ENCODE measurements around the gene HDAC8. TPM values are rescaled to one million over a fixed set of nuclear protein-coding genes. Genes with fewer than 3 reads are reported as not detected.

The HDAC8 gene
- total and polyA plus RNA-seq, 9 of the 15 experiments (the other 6 are each of a cell fraction or from before 2014, with no cell fraction given), result 18.9 to 53.8 (median 28.7) TPM

GRCh38 chrX:72360326-72360725, 212.3 kb downstream of the HDAC8 start:
- no peaks in the 10 kb centered on the region for H3K9me3 ChIP-seq (replicated peaks; ENCODE audit: control insufficient read depth, insufficient read depth, low read depth, low read length)
- H3K79me2 ChIP-seq (ENCODE audit: control insufficient read depth, insufficient read depth, low read length), result no peaks in the 10 kb centered on the region
- no peak overlapping the region for H3K27ac ChIP-seq (ENCODE audit: extremely low read depth, low read depth, low read length)
- no peak overlapping the region for H2AFZ ChIP-seq (ENCODE audit: low read depth, low read length)
- DNase-seq (ENCODE audit: extremely low read depth in 1 of 4, low spot score in 3 of 4) (no peak), FAIRE-seq (no peak), ATAC-seq (no peak)
- H3K36me3 ChIP-seq (ENCODE audit: control insufficient read depth, insufficient read depth, low read length), result no peaks in the 10 kb centered on the region
- no peak overlapping the region for H3K4me2 ChIP-seq (ENCODE audit: insufficient read depth, low read length)
- H4K20me1 ChIP-seq (replicated peaks; ENCODE audit: control insufficient read depth, insufficient read depth, low read length), result no peaks in the 10 kb centered on the region
- no peaks in the 10 kb centered on the region for H3K27me3 ChIP-seq (ENCODE audit: control insufficient read depth in 2 of 2, insufficient read depth in 2 of 2, low read length in 2 of 2)
- intact Hi-C loops (cut with micrococcal nuclease) (loop anchor here (10.0 kb wide), 1 partner anchor 164 kb away; no protein-coding TSS in a partner anchor), in situ Hi-C loops (cut with MboI) (no loop called here)
- TF ChIP-seq TGIF2 (CRISPR knock-in tag; IDR thresholded peaks at IDR 0.05) (no peak), ZNF766 (CRISPR knock-in tag; conservative IDR thresholded peaks at IDR 0.05) (no peak), SMARCB1 (IDR thresholded peaks at IDR 0.05; ENCODE audit: insufficient read length, low read depth) (no peak), POLR2G (IDR thresholded peaks at IDR 0.05; ENCODE audit: low read depth, low read length) (no peak), ARID1B (IDR thresholded peaks at IDR 0.05) (no peak), RBBP5 (IDR thresholded peaks at IDR 0.05; ENCODE audit: borderline replicate concordance, insufficient read depth, low read length, poor library complexity, severe bottlenecking) (no peak), DDX20 (tag; IDR thresholded peaks at IDR 0.05; ENCODE audit: low read depth) (no peak), MTA2 (IDR thresholded peaks at IDR 0.05; ENCODE audit: low read depth) (no peak)
- TF ChIP-seq, protein P1, sequence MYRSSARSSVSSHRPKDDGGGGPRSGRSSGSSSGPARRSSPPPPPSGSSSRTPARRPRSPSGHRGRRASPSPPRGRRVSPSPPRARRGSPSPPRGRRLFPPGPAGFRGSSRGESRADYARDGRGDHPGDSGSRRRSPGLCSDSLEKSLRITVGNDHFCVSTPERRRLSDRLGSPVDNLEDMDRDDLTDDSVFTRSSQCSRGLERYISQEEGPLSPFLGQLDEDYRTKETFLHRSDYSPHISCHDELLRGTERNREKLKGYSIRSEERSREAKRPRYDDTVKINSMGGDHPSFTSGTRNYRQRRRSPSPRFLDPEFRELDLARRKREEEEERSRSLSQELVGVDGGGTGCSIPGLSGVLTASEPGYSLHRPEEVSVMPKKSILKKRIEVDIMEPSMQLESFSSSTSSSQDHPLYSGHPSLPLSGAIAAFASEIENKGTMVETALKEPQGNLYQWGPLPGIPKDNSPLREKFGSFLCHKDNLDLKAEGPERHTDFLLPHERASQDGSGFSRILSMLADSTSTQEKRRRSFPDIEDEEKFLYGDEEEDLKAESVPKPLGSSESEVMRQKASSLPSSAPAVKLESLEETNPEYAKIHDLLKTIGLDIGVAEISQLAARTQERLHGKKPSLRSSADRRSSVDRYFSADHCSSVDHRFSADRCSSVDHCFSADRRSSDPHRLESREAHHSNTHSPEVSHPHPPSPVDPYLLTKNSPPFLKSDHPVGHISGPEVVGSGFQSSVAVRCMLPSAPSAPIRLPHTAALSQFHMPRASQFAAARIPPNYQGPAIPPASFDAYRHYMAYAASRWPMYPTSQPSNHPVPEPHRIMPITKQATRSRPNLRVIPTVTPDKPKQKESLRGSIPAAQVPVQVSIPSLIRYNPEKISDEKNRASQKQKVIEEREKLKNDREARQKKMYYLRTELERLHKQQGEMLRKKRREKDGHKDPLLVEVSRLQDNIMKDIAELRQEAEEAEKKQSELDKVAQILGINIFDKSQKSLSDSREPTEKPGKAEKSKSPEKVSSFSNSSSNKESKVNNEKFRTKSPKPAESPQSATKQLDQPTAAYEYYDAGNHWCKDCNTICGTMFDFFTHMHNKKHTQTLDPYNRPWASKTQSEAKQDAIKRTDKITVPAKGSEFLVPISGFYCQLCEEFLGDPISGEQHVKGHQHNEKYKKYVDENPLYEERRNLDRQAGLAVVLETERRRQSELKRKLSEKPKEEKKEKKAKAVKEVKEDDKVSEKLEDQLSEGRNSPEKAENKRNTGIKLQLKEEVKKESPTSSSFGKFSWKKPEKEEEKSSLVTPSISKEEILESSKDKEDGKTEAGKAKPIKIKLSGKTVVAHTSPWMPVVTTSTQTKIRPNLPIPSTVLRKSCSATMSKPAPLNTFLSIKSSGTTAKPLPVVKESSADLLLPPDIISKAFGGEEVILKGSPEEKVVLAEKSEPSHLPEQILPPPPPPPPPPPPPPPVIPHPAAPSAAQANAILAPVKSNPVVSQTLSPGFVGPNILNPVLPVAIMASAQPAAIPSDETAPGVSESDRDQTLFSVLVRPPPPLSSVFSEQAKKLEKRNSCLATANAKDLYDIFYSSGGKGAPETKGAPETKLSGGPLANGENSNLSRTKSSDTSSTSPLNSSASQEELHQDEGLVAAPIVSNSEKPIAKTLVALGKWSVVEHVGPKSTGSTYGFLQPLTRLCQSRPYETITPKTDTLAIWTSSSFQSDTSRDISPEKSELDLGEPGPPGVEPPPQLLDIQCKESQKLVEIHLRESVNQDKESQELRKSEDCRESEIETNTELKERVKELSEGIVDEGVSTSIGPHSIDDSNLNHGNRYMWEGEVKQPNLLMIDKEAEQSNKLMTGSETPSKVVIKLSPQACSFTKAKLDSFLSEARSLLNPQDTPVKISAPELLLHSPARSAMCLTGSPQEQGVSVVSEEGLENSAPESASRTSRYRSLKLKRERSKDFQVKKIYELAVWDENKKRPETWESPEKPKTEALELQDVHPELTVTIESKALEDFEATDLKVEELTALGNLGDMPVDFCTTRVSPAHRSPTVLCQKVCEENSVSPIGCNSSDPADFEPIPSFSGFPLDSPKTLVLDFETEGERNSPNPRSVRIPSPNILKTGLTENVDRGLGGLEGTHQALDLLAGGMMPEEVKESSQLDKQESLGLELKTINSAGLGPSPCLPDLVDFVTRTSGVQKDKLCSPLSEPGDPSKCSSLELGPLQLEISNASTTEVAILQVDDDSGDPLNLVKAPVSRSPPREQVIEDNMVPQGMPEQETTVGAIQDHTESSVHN (IDR thresholded peaks at IDR 0.05; ENCODE audit: borderline replicate concordance in 1 of 2, low read depth in 1 of 2), result no peak
- H3K9ac ChIP-seq (ENCODE audit: insufficient read depth in 1 of 2, low read depth in 2 of 2, low read length in 2 of 2), result no peak overlapping the region
- BruUV-seq (replicated peaks), result no TSS peak
- POLR2A ChIA-PET, result no interaction called here
- WGBS (ENCODE audit: insufficient coverage, low coverage, missing lambda C conversion rate), result 83% methylated on average over 1 of the region's 4 CpGs
- peaks cover 0 to 2% of the 10 kb centered on the region in 2 experiments; a peak in 1 of 5 replicates for H3K4me1 ChIP-seq (replicated peaks in 1 of 2; ENCODE audit: control insufficient read depth in 2 of 2, insufficient read depth in 2 of 2, low read length in 2 of 2)
- CTCF ChIA-PET (ENCODE audit: low intra/inter-chr PET ratio), result no interaction called here
- H3K4me3 ChIP-seq, result no peak overlapping the region
- no peaks in the 10 kb centered on the region for H3K9me1 ChIP-seq (ENCODE audit: control insufficient read depth, insufficient read depth, low read length)
